ENCODE measurements around the gene CCL1. TPM values are rescaled to one million over a fixed set of nuclear protein-coding genes. Genes with fewer than 3 reads are reported as not detected.

The CCL1 gene
- polyA plus RNA-seq, 1 of the 3 experiments (the other 2 are of a cell fraction) = not detected

GRCh38 chr17:34387566-34387965, 24.5 kb upstream of the CCL1 start:
- H3F3A ChIP-seq (replicated peaks; ENCODE audit: insufficient read depth) = no peaks in the 10 kb centered on the region
- ChIA-PET POLR2A (no interaction called here), CTCF (interaction anchor here (1.2 to 6.9 kb wide), 3 partner anchors 26 to 217 kb away, joined by 4 to 38 read pairs (median 4); no protein-coding TSS in a partner anchor)
- no peak overlapping the region for H3K27ac ChIP-seq (ENCODE audit: low read depth in 2 of 2, low read length in 1 of 2)
- 46% methylated on average over 4 of the region's 5 CpGs for WGBS (ENCODE audit: low lambda C conversion rate)
- no peak overlapping the region for H3K9ac ChIP-seq
- H3K79me2 ChIP-seq (ENCODE audit: insufficient read depth) = no peaks in the 10 kb centered on the region
- H4K20me1 ChIP-seq (ENCODE audit: insufficient read depth) = no peaks in the 10 kb centered on the region
- no peaks in the 10 kb centered on the region for H3K36me3 ChIP-seq (replicated peaks in 1 of 2; ENCODE audit: control insufficient read depth in 1 of 2, insufficient read depth in 2 of 2, low read length in 1 of 2)
- no peaks in the 10 kb centered on the region for H3K9me3 ChIP-seq
- H3K27me3 ChIP-seq (ENCODE audit: insufficient read depth) = no peaks in the 10 kb centered on the region
- TF ChIP-seq REST (IDR thresholded peaks at IDR 0.05; ENCODE audit: low read depth, low read length) (no peak), YY1 (IDR thresholded peaks at IDR 0.05; ENCODE audit: low read depth) (no peak), SMC3 (IDR thresholded peaks at IDR 0.05; ENCODE audit: low read depth, low read length) (no peak), FOXM1 (IDR thresholded peaks at IDR 0.05; ENCODE audit: low read depth) (no peak), CTCF (IDR thresholded peaks at IDR 0.05) (no peak), MXI1 (IDR thresholded peaks at IDR 0.05; ENCODE audit: low read depth, low read length) (no peak), MAX (IDR thresholded peaks at IDR 0.05; ENCODE audit: low read depth) (no peak), NFIC (IDR thresholded peaks at IDR 0.05; ENCODE audit: borderline replicate concordance) (no peak), ELF1 (IDR thresholded peaks at IDR 0.05) (no peak), USF1 (IDR thresholded peaks at IDR 0.05; ENCODE audit: borderline replicate concordance, low read depth) (no peak), FOSL2 (IDR thresholded peaks at IDR 0.05; ENCODE audit: borderline replicate concordance, low read depth) (no peak), SIN3A (IDR thresholded peaks at IDR 0.05; ENCODE audit: borderline replicate concordance, low read depth, low read length) (no peak), FOXJ3 (CRISPR knock-in tag; IDR thresholded peaks at IDR 0.05) (no peak), POLR2AphosphoS5 (IDR thresholded peaks at IDR 0.05; ENCODE audit: low read depth, low read length) (no peak), RXRA (IDR thresholded peaks at IDR 0.05; ENCODE audit: borderline replicate concordance, low read depth) (no peak)
- peaks cover 0 to 3% of the 10 kb centered on the region in 2 experiments; a peak in 1 of 4 replicates for H3K4me1 ChIP-seq (ENCODE audit: control insufficient read depth in 1 of 2, insufficient read depth in 2 of 2, low read depth in 1 of 2, low read length in 1 of 2)
- no peak overlapping the region for H3K4me3 ChIP-seq (ENCODE audit: low read depth in 2 of 2, low read length in 1 of 2)
- DNase-seq = no peak
- no peak overlapping the region for H2AFZ ChIP-seq (ENCODE audit: low read depth)
- H3K4me2 ChIP-seq = no peak overlapping the region
- H3K9me2 ChIP-seq = no peaks in the 10 kb centered on the region

Data from SK-N-SH (cell line).